H7 (cell line): Measurements from ENCODE around the gene SPG7. TPM values are rescaled to one million over a fixed set of nuclear protein-coding genes. Genes with fewer than 3 reads are reported as not detected.
A peak's percentile ranks its signal among the peaks of the same experiment; 100 is the strongest.

Experiments
- DNase-seq: peaks from one replicate; pipeline ENCODE4 v3.0.0; 2012
- H3K27me3 ChIP-seq: 2 replicates; pipeline ENCODE4 v1.6.0; 2011; ENCODE audit warnings: mild to moderate bottlenecking, low read length; ENCODE audit not compliant: control insufficient read depth, insufficient read depth
- H3K36me3 ChIP-seq: replicated peaks from 2 replicates; pipeline ENCODE4 v1.5.1; 2011; ENCODE audit warnings: low read length; ENCODE audit not compliant: control insufficient read depth, insufficient read depth
- H3K4me3 ChIP-seq: 2 replicates; pipeline ENCODE4 v1.5.1; 2011; ENCODE audit warnings: low read depth, mild to moderate bottlenecking, control low read depth, low read length, moderate library complexity; ENCODE audit not compliant: insufficient read depth
- total RNA-seq: library from RNA; depleted of rRNA; stranded (reverse); fragments of >200 nt; shearing (Covaris generic); gene quantifications from 2 replicates; pipeline ENCODE4 v1.2.3, GENCODE V29; 2014

SPG7 gene
- total RNA-seq, 1 experiment from 2014 or later: 120 TPM

DNA sequence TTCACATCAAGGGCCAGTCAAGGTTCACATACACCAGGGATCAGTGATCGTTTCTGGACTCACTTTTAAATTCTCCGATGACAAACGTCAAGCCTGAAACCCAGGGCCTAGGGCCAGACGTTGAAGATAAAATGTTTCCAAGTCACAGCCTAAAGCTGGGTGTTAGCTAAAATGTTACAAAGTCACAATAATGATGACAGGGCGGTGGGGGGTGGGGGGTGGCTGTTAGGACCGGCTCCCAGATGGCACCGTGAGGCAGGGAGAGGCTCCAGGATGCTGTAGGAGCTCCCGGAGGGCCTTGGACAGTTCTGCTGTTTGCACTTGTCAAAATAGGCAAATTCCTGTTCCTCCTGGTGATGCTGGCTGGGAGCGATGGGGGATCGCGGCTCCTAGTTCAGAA lies 35.9 kb downstream of the SPG7 start:
- Histone ChIP-seq H3K36me3 (peaks cover 25% of the 10 kb centered on the region), H3K27me3 (no peaks in the 10 kb centered on the region), H3K4me3 (no peak overlapping the region)
- DNase-seq: no peak

DNA sequence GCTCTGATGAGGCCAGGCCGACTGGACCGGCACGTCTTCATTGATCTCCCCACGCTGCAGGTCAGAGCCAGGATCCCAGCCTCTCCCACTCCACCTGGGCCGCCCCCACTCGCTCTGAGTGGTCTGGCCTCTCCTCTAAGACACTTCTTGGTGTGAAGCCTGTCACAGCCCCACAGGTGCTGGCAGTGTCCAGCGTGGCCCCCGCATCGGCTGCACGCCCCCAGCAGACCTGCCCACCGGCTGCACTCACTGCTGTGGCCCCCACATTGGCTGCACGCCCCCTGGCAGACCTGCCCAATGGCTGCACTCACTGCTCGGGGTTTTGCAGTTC lies 36.5 kb downstream of the SPG7 start:
- DNase-seq: no peak
- no peaks in the 10 kb centered on the region for H3K27me3 ChIP-seq
- H3K36me3 ChIP-seq: peaks cover 30% of the 10 kb centered on the region
- H3K4me3 ChIP-seq: no peak overlapping the region

DNA sequence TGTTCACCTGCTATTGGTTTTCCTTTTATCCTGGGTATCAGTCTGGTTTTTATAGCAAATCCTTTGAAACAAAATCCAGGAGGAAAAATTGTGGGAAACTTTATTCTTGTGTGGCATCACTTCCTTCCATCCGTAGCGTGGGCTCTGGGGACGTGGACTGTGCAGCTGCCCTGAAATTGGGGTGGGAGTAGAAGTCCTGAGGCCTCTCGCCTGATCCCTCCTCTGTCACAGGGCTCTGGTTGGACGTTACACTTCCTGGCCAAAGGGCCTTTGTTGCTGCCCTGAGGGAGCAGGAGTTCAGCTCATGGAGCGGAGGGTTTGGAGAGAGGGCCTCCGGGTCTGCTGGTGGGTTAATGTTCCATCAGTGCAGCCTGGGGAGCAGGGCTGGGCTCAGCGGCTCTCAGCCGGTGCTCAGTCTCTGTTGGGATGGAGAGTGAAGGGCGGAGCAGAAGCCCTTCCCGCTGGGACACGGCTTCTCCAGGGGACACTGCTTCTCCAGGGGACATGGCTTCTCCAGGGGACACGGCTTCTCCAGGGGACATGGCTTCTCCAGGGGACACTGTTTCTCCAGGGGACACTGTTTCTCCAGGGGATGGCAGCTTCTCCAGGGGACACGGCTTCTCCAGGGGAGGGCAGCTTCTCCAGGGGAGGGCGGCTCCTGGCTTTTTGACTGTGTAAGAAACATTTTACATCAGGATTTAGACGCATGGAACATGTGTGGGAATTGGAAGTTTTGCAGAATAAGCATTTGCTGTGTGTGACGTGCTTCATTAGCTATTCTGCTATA lies 37.0 kb downstream of the SPG7 start:
- H3K27me3 ChIP-seq: no peaks in the 10 kb centered on the region
- H3K4me3 ChIP-seq: no peak overlapping the region
- DNase-seq: no peak
- peaks cover 30% of the 10 kb centered on the region for H3K36me3 ChIP-seq

GRCh38 chr16:89545831-89546574 lies 37.8 kb downstream of the SPG7 start:
- Histone ChIP-seq H3K27me3 (no peaks in the 10 kb centered on the region), H3K36me3 (peaks cover 32% of the 10 kb centered on the region), H3K4me3 (no peak overlapping the region)
- no peak for DNase-seq

- Histone ChIP-seq H3K36me3 (peaks cover 36% of the 10 kb centered on the region), H3K27me3 (no peaks in the 10 kb centered on the region), H3K4me3 (no peak overlapping the region)
- no peak for DNase-seq
Measured at GRCh38 chr16:89546781-89547180, 38.6 kb downstream of the SPG7 start.

- H3K36me3 ChIP-seq: peaks cover 36% of the 10 kb centered on the region
- H3K4me3 ChIP-seq: no peak overlapping the region
- no peaks in the 10 kb centered on the region for H3K27me3 ChIP-seq
- no peak for DNase-seq
Measured at GRCh38 chr16:89547291-89547690, 39.1 kb downstream of the SPG7 start.

DNA sequence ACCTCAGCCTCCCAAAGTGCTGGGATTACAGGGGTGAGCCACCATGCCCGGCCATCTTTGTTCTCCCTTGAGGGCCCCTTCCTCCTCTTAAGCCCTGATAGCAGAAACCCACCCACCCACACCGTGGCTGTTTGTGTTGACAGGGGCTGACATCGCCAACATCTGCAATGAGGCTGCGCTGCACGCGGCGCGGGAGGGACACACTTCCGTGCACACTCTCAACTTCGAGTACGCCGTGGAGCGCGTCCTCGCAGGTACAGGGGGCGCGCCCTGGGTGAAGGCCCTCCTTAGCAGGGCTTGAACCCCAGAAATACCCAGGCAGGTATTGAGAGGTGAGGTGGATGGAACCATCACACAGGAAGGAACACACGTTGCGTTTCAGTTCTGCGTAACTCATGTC lies 39.7 kb downstream of the SPG7 start:
- no peak for DNase-seq
- H3K27me3 ChIP-seq: no peaks in the 10 kb centered on the region
- H3K4me3 ChIP-seq: no peak overlapping the region
- H3K36me3 ChIP-seq: peaks cover 40% of the 10 kb centered on the region

DNA sequence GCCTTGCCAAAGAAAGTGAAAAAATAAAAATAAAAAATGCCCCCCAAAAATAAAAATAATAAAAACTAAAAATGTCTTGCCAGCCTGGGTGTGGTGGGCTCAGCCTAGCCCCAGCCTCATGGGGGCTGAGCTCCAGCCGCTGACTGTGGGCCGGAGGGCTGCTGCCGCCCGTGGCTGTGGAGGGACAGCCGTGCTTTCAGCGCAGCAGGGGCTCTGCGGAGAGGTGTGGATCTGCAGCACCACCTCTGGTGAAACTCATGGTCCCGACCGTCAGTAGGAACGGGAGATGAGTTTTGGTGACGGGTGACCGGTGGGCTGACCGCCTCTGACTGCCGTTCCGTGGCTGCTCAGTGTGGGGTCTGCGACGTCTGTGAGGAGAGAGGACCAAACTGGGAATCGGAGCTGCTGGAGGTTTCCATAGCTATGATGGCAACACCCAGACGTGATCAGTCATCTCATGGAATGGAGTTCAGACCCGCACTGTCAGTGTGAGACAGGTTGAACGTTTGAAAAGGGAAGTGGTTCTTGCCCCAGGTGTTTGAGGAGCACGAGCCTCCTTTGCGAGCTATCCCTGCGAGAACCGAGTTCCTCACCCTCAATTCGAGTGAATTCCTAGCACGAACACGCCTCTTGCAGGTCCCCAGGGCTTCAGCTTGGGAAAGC lies 40.3 kb downstream of the SPG7 start:
- peak; percentile 70 for DNase-seq
- Histone ChIP-seq H3K36me3 (peaks cover 43% of the 10 kb centered on the region), H3K27me3 (no peaks in the 10 kb centered on the region), H3K4me3 (no peak overlapping the region)

- Histone ChIP-seq H3K4me3 (no peak overlapping the region), H3K36me3 (peaks cover 44% of the 10 kb centered on the region), H3K27me3 (no peaks in the 10 kb centered on the region)
- no peak for DNase-seq
Measured at GRCh38 chr16:89549007-89549700, 41.0 kb downstream of the SPG7 start.

- H3K36me3 ChIP-seq: peaks cover 41% of the 10 kb centered on the region
- no peak for DNase-seq
- H3K27me3 ChIP-seq: no peaks in the 10 kb centered on the region
- H3K4me3 ChIP-seq: no peak overlapping the region
Measured at GRCh38 chr16:89550421-89551007, 42.3 kb downstream of the SPG7 start.

DNA sequence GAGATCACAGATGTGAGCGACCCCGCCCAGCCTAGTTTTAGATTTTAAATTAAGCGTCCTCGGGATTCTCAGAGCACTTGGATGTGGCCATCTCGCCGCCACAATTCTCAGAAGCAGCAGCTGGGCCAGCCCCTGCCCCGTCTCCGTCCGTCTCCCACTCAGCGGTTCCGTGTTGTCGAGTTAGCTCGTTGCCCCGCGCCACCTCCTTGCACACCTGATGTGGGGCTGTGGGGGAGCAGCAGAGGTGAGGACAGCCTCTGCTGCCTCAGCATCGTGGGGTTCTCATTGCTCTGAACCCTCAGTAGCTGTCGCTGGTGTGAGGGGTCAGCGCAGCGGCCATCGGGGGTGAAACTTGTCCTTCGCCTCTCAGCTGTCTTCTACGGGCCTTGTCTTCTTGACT lies 44.1 kb downstream of the SPG7 start:
- Histone ChIP-seq H3K27me3 (no peaks in the 10 kb centered on the region), H3K36me3 (peaks cover 43% of the 10 kb centered on the region), H3K4me3 (no peak overlapping the region)
- DNase-seq: no peak

DNA sequence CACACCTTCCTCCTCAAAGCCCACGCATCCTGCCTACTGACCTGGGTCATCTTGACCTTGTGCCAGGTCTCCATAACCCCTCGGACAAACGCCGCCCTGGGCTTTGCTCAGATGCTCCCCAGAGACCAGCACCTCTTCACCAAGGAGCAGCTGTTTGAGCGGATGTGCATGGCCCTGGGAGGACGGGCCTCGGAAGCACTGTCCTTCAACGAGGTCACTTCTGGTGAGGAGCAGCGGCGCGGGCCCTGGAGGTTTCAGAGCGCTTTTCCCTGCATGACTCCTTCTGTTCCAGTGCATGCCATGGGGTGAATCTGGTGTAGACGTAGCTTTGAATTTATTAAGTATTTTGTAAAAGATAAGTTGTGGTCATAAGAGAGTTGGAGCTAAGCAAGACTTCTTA lies 44.7 kb downstream of the SPG7 start:
- Histone ChIP-seq H3K27me3 (no peaks in the 10 kb centered on the region), H3K4me3 (no peak overlapping the region), H3K36me3 (peaks cover 44% of the 10 kb centered on the region)
- DNase-seq: no peak

- no peaks in the 10 kb centered on the region for H3K27me3 ChIP-seq
- peaks cover 41% of the 10 kb centered on the region for H3K36me3 ChIP-seq
- no peak overlapping the region for H3K4me3 ChIP-seq
- peak; percentile 60 for DNase-seq
Measured at GRCh38 chr16:89553733-89554132, 45.5 kb downstream of the SPG7 start.

- Histone ChIP-seq H3K27me3 (no peaks in the 10 kb centered on the region), H3K36me3 (peaks cover 35% of the 10 kb centered on the region), H3K4me3 (no peak overlapping the region)
- no peak for DNase-seq
Measured at GRCh38 chr16:89554343-89554742, 46.1 kb downstream of the SPG7 start.
